Transverse colon (tissue), 4 donors: Measurements from ENCODE around the gene CEP120. TPM values are rescaled to one million over a fixed set of nuclear protein-coding genes. Genes with fewer than 3 reads are reported as not detected.

Source experiments
- DNase-seq: peaks from one replicate; pipeline ENCODE4 v3.0.0-alpha.2; 2019
- H3K27ac ChIP-seq, 4 donors: fragments of 200-600 bp; sonication (generic); 2 replicates each; pipeline ENCODE4 v1.5.1; 2016 to 2018; ENCODE audit warnings: inconsistent platforms in 4 of 4
- H3K27me3 ChIP-seq: fragments of 200-600 bp; sonication (generic); 2 replicates; pipeline ENCODE4 v1.5.1; 2017; ENCODE audit warnings: inconsistent platforms
- H3K36me3 ChIP-seq, 4 donors: fragments of 200-600 bp; sonication (generic); 2 replicates each; pipeline ENCODE4 v1.5.1; 2017 to 2019; ENCODE audit warnings: inconsistent platforms in 4 of 4
- H3K4me1 ChIP-seq, 4 donors: fragments of 200-600 bp; sonication (generic); 2 replicates each; pipeline ENCODE4 v1.5.1; 2017 to 2020; ENCODE audit warnings: inconsistent platforms in 4 of 4
- H3K4me3 ChIP-seq, 4 donors: fragments of 200-600 bp; sonication (generic); 1 replicate in 1 of 4; 2 replicates in 3 of 4; pipeline versions ENCODE4 v1.5.1 to v1.6.1; 2017 to 2019; ENCODE audit warnings: inconsistent platforms in 4 of 4
- H3K9me3 ChIP-seq, 2 donors: fragments of 200-600 bp; sonication (generic); 2 replicates each; pipeline ENCODE4 v1.5.1; 2017 to 2019; ENCODE audit warnings: inconsistent platforms in 2 of 2
- EP300 ChIP-seq: sonication (generic); formaldehyde crosslinking; IDR thresholded peaks from one replicate; pipeline ENCODE4 v1.6.1; 2017; ENCODE audit warnings: antibody characterized with exemption, low read depth
- POLR2A ChIP-seq: fragments of 450-650 bp; IDR thresholded peaks from one replicate; pipeline ENCODE4 v1.6.1; 2016; ENCODE audit warnings: antibody characterized with exemption, mild to moderate bottlenecking, moderate library complexity
- POLR2AphosphoS5 ChIP-seq, 3 donors: sonication (generic); formaldehyde crosslinking; IDR thresholded peaks; one replicate each; pipeline ENCODE4 v1.6.1; 2016; ENCODE audit warnings: antibody characterized with exemption in 3 of 3
- WGBS, 2 donors: methylation state at CpG; one replicate each; pipeline ENCODE4 v1.1.5; 2018; ENCODE audit warnings: low coverage in 1 of 2; 5-methylcytosine and 5-hydroxymethylcytosine counted together
- in situ Hi-C, 4 donors: fragments of 200-750 bp; cut with MboI; loops; one replicate each; pipeline versions ENCODE4 v1.15.0 to v1.15.1; 2017; ENCODE audit warnings: low sequenced_read_pairs in 3 of 4, low pct_ligation_motif_present in 1 of 4, low pct_unique_long_range_greater_than_20kb in 1 of 4
- intact Hi-C: fragments of 100-400 bp; cut with DNase I; formaldehyde crosslinking; loops from one replicate; pipeline ENCODE4 v1.15.1; 2023; ENCODE audit warnings: low total_unique reads
- total RNA-seq, 4 donors: library from RNA; depleted of rRNA; stranded (reverse); fragments of >200 nt; gene quantifications; one replicate each; pipeline ENCODE4 v1.1.0, GENCODE V29; 2016
- TF ChIP-seq, protein P1 (sequence below), 5 experiments: fragments of 200-600 bp in 3 of 5; fragments of 450-650 bp in 2 of 5; sonication (generic) in 3 of 5; IDR thresholded peaks; 1 replicate in 2 of 5; 2 replicates in 3 of 5; pipeline ENCODE4 v1.5.1; 2016 to 2017; ENCODE audit warnings: antibody characterized with exemption in 5 of 5, inconsistent platforms in 3 of 5, mild to moderate bottlenecking in 2 of 5, moderate library complexity in 1 of 5

Gene CEP120
- total RNA-seq, 4 donors from 2014 or later, result 7.6 to 24.3 (median 18.2) TPM

DNA sequence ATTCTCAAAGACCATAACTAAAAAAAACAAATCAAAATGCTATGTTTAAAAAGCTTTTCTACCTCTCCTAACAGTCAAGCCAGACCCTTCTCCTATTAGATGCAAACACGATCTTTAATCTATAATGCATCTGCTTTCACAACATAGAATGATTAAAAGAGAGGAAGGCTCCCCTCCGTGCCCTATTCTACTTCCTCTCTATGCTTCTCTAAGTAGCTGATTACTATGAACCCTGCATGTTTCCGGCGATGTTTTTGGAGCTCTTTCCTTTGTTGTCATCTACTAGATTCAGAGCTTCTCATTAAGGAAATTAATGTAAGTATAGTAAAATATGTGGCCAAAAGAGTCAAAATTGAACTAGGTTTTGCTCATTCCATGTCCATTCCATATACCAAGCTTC is 29.2 kb upstream of the CEP120 start:
- intact Hi-C loops, result no loop called here

DNA sequence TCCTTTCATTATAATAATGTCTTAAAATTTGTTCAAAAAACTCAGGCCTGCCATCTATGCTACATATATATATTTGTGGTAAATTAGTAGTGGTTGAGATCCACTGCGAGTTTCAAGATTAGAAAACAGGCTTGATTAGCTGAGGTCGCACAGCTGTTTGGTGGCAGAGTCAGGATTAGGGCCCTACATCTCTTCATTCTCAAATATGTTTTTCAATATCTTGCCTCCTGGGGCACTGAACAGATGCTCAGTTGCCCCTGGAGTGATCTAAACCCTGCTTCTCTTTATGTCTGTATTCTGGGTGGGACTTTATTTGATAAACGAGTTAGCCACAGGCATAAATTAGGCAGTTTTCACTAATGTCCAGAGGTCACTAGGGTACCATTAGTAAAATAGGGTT is 27.8 kb upstream of the CEP120 start:
- Histone ChIP-seq H3K27ac (no peak overlapping the region), H3K9me3 (no peaks in the 10 kb centered on the region), H3K4me3 (no peak overlapping the region), H3K27me3 (no peaks in the 10 kb centered on the region), H3K36me3 (no peaks in the 10 kb centered on the region), H3K4me1 (peaks cover 0 to 53% (median 8%) of the 10 kb centered on the region in 4 donors)
- intact Hi-C loops (no loop called here), in situ Hi-C loops (no loop called here)
- TF ChIP-seq POLR2A (no peak), POLR2AphosphoS5 (IDR thresholded peaks at IDR 0.05) (no peak), EP300 (no peak)
- TF ChIP-seq, protein P1, sequence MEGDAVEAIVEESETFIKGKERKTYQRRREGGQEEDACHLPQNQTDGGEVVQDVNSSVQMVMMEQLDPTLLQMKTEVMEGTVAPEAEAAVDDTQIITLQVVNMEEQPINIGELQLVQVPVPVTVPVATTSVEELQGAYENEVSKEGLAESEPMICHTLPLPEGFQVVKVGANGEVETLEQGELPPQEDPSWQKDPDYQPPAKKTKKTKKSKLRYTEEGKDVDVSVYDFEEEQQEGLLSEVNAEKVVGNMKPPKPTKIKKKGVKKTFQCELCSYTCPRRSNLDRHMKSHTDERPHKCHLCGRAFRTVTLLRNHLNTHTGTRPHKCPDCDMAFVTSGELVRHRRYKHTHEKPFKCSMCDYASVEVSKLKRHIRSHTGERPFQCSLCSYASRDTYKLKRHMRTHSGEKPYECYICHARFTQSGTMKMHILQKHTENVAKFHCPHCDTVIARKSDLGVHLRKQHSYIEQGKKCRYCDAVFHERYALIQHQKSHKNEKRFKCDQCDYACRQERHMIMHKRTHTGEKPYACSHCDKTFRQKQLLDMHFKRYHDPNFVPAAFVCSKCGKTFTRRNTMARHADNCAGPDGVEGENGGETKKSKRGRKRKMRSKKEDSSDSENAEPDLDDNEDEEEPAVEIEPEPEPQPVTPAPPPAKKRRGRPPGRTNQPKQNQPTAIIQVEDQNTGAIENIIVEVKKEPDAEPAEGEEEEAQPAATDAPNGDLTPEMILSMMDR (IDR thresholded peaks at IDR 0.05), result no peak
- DNase-seq, result no peak
- WGBS, 2 donors, result 80% methylated on average over 1 to 3 of the region's 3 CpGs

More for the DNA sequence above, 29.2 kb upstream of the CEP120 start:
- Histone ChIP-seq H3K36me3 (no peaks in the 10 kb centered on the region), H3K9me3 (no peaks in the 10 kb centered on the region), H3K4me3 (no peak overlapping the region), H3K27me3 (no peaks in the 10 kb centered on the region), H3K4me1 (peaks cover 0 to 58% (median 11%) of the 10 kb centered on the region in 4 donors), H3K27ac (no peak overlapping the region)
- in situ Hi-C loops, result no loop called here
- WGBS, 2 donors, result 83 to 87% methylated on average over 4 of the region's 4 CpGs
- DNase-seq, result no peak
- TF ChIP-seq EP300, result no peak
- TF ChIP-seq POLR2A, result no peak
- TF ChIP-seq POLR2AphosphoS5 (IDR thresholded peaks at IDR 0.05), result no peak
- TF ChIP-seq, protein P1 (IDR thresholded peaks at IDR 0.05), result no peak

DNA sequence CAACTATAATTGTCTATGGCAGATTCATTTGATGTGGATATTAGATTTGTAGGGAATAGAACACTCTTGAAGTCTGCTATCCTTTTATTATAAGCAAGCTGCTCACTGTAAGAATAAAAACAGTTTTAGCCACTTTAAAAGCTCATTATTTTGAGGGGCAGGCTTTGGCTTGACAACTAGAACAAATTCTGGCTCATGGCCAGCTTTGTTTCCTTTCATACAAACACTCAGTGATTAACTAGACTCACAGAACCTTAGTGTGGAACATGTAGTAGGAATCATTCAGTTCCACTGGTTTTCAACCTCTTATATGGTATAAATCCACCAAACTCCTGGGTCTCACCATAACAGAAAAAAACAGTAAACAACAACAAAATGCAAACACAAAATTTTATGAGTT is 27.4 kb upstream of the CEP120 start:
- intact Hi-C loops, result no loop called here
- Histone ChIP-seq H3K9me3 (no peaks in the 10 kb centered on the region), H3K36me3 (no peaks in the 10 kb centered on the region), H3K4me1 (peaks cover 0 to 49% (median 6%) of the 10 kb centered on the region in 4 donors), H3K27me3 (no peaks in the 10 kb centered on the region), H3K4me3 (no peak overlapping the region), H3K27ac (no peak overlapping the region)
- TF ChIP-seq POLR2AphosphoS5 (IDR thresholded peaks at IDR 0.05) (no peak), EP300 (no peak), POLR2A (no peak)
- TF ChIP-seq, protein P1 (IDR thresholded peaks at IDR 0.05), result no peak
- no peak for DNase-seq
- in situ Hi-C loops, result no loop called here

DNA sequence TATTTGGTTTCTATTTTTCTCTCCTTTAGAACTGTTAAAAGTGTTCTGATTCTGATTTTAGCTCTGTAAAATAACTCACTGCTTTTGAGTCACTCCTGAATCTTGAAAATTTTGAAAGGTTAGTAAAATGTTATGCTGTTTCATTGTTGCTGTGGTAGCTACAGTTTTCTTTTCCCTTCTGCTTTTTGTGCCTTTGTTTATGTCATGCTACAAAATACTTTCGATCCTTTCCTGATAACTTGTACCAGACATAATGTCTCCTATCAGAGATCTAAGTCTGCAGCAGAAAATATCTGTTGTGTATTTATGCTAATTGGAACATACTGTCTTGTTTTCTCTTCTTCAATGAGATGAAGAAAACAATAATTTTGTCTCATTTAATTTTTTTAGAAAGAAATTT is 26.9 kb upstream of the CEP120 start:
- Histone ChIP-seq H3K4me3 (no peak overlapping the region), H3K36me3 (no peaks in the 10 kb centered on the region), H3K27me3 (no peaks in the 10 kb centered on the region), H3K27ac (no peak overlapping the region), H3K4me1 (peaks cover 0 to 44% (median 4%) of the 10 kb centered on the region in 4 donors), H3K9me3 (no peaks in the 10 kb centered on the region)
- in situ Hi-C loops (no loop called here), intact Hi-C loops (no loop called here)
- 50 to 55% methylated on average over 1 of the region's 1 CpG for WGBS, 2 donors
- no peak for DNase-seq
- TF ChIP-seq POLR2AphosphoS5 (IDR thresholded peaks at IDR 0.05), result no peak
- TF ChIP-seq, protein P1 (IDR thresholded peaks at IDR 0.05), result no peak
- TF ChIP-seq POLR2A, result no peak
- no peak for TF ChIP-seq EP300
